NCI-H69 (cell line): ENCODE results near the gene EP300.
A peak's percentile ranks its signal among the peaks of the same experiment; 100 is the strongest.

Experiments used
- DNase-seq: peaks from one replicate; lab custom pipeline; 2025; lab: John Stamatoyannopoulos, UW

Gene EP300

DNA sequence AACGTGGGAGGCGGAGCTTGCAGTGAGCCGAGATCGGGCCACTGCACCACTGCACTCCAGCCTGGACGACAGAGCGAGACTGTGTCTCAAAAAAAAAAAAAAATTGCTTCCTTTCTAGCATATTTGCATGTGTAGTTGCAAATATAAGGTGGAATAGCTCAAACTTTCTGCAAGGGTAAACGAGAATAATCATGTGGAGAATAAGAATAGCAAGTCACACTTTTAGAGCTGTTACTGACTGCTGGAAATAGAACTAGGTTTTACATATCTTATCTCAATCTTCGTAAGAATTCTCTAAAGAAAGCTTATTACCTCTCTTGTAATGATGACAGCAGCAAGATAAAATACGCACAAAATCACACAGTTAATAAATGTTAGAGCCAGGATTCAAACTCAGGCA, 114.3 kb downstream of the EP300 start:
- DNase-seq, result no peak

DNA sequence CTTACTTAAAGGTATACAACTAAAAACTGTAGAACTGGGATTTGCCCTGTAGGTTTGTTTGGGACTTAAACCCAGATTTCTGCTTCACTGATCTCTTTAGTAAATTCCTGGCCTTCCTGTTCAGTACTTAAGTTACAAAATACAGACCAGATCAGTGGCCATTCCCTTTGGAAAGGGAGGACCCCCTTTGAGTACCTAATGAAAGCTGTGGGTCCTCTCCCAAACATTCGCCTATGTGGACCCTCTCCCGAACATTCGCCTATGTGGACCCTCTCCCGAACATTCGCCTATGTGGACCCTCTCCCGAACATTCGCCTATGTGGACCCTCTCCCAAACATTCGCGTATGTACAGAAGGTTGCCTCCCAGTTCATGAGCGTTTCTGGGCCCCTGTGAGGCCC, 123.0 kb downstream of the EP300 start:
- DNase-seq, result no peak

DNA sequence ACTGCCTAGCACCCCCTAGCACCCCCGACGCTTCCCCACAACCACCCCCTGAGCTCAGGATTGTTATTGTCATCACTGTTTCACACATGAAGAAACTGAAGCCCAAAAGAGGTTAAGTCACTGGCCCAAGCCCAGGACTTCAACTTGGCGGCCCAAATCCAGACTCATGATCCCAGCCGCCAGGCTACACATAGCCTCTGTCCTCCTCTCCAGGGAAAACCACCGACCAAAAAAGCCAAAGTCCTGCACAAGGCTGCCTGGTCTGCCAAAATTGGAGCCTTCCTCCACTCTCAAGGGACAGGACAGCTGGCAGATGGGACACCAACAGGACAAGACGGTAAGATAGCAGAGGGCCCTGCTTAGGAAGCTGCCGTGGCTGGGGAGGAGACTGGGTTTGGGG, 123.5 kb downstream of the EP300 start:
- no peak for DNase-seq

DNA sequence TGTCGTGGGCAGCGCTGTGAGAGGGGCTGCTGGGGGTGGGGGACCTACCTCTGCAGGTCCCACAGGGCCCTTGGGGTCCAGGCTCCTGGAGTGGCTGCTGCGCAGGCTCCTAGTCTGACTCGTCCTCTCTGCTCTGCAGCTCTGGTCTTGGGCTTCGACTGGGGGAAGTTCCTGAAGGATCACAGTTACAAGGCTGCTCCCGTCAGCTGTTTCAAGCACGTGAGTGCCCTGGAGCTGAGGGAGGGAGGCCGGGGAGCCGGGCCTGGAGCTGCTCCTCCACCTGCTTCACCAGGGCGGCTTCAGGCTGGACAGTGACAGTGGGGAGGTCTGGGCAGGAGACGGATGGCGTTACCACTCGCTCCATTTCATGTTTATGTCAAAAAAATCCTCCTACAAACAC, 124.6 kb downstream of the EP300 start:
- no peak for DNase-seq

DNA sequence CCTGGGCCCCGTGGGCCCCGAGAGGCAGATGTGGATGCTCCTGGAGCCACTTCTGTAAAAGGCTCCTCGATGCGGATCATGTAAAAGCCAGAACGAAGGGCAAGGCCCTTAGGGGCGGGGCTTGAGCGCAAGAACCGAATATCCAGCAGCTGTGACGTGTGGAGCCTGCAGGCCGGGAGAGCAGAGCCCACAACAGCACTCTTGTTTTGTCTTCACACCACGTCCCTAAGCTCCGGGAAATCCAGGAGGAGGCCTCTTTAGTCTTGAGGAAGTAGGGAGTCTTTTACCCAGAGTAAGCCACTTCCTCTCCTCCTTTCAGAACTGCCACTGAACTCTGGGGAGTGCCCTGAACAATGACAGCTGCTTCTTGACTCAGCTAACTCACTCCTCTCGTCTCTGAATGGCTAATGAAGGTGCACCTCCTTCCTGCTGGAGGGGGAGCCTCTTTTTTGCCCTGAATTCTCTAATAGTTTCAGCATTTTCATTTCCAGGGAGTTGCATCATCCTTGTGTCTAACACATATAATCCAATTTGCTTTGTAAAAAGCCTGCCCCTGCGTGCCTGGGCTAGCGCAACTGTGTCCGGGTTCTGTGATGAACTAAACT, 125.3 kb downstream of the EP300 start:
- peak; percentile 27 for DNase-seq

DNA sequence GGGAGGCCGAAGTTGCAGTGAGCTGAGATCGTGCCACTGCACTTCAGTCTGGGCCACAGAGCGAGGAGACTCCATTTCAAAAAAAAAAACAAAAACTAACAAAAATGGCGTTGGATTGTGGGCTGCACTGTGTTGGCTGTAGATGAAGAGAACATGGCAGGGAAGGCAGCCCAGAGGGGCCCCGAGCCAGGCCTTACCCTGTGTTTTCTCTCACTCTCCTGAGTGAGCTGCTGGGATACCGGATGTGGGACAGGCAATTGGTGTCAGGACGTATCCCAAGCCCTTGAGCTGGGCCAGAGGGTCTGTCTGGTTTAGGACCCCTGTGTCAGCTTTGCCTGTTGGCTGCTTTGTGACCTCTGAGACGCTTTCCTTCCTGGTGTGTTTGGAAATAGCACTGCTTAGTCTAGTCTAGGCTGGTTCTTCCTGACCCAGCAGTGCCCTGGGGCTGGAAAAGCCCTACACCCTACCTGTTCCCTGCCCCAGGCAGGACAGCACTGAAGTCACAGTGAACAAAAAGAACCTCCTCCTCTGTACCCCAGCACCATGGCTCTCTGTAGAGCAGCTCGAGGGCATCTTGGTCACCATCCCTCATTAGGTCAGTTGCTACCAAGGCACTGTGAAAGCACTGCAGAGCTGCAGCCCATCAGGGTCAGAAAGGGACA, 130.6 kb downstream of the EP300 start:
- no peak for DNase-seq

DNA sequence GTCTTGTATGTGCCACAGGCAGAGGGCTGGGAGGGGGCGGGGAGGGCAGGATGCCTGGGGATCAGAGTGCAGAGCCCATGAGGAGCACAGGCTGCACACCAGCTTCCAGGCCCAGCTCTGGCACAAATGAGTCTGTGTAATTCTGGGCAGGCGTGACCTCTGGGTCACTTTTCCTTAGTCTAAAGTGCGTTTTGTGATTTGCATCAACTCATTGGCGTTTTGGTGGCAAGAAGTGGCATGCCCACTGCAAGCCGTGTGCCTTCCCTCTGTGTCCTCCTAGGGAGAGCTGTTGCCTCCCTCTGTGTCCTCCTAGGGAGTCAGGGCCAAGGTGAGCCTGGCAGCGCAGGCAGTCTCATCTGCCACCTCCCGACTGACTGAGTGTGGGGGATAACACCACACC, 131.1 kb downstream of the EP300 start:
- DNase-seq, result no peak

DNA sequence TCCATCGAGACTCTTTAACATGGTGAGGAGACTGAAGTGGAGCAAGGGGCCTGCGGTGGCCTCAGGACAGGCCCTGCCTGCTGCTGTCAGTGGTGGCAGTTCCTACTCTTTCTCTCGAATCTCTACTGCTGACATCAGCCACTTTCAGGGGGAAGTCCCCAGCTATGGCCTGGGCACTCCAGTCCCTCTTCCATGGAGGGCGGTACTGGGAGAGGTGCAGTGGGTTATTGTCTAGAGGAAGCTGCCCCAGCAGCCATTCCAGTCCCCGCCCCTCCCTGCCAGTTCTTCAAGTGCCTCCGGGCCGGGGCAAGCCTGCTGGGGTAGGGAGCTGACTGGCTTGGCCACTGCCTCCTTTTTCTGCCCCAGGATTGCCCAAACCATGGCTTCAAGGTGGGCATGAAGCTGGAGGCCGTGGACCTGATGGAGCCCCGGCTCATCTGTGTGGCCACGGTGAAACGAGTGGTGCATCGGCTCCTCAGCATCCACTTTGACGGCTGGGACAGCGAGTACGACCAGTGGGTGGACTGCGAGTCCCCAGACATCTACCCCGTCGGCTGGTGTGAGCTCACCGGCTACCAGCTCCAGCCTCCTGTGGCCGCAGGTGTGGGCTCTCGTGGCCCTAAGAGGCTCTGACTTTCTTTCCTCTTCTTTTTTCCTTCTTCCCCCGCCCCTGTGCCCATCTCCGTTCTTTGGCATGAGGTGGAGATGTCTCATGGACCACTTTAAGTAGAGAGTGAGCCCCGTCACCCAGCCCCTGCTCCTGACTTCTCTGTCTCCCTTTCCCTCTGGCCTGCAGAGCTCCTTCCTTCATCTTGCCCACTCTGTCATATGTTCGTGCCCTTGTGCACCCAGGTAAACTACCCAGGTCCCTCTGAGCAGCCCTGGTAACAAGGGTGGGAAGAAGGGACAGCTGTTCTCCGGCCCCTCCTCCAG, 134.6 kb downstream of the EP300 start:
- DNase-seq, result no peak

DNA sequence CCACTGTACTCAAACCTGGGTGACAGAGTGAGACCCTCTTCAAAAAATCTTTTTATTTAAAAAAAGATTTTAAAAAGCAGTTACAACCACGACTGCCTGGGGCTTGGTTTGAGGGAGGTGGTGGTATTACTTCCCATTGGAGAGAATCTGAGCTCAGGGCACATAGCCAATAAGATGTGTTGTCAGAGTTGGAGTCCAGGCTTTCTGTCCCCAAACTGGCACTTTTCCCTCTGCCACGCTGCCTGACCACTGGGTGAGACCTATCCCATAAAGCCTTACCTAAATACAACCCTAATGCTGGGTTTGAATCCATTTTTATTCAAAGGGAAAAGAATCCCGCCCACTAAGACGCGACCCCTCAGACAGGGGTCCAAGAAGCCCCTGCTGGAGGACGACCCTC, 136.8 kb downstream of the EP300 start:
- no peak for DNase-seq
